Brain microvascular endothelial cell (primary cell): ENCODE data around the gene STX16.

Experiments used
- DNase-seq: peaks from one replicate; pipeline ENCODE4 v3.0.0-alpha.2; 2020
- H3K27ac ChIP-seq: fragments of 250-450 bp; sonication (Bioruptor Pico); 2 replicates; pipeline ENCODE4 v1.5.1; 2020; ENCODE audit warnings: mild to moderate bottlenecking, moderate library complexity
- H3K27me3 ChIP-seq: fragments of 250-450 bp; sonication (Bioruptor Pico); replicated peaks from 2 replicates; pipeline ENCODE4 v1.5.1; 2020; ENCODE audit warnings: mild to moderate bottlenecking
- H3K36me3 ChIP-seq: fragments of 250-450 bp; sonication (Bioruptor Pico); replicated peaks from 2 replicates; pipeline ENCODE4 v1.5.1; 2020; ENCODE audit warnings: mild to moderate bottlenecking
- H3K4me3 ChIP-seq: 2 replicates; pipeline ENCODE4 v1.5.1; 2011; ENCODE audit warnings: low read depth, mild to moderate bottlenecking, control low read depth, low read length, moderate library complexity
- CTCF ChIP-seq: IDR thresholded peaks from 2 replicates; pipeline ENCODE4 v1.5.1; 2011; ENCODE audit warnings: low read depth, mild to moderate bottlenecking, moderate library complexity, low read length, control low read depth, inconsistent platforms; ENCODE audit errors: missing control alignments
- in situ Hi-C: cut with HindIII; loops from 2 replicates; pipeline ENCODE4 v1.10.0; 2017; ENCODE audit warnings: low sequenced_read_pairs, low pct_ligation_motif_present

The STX16 gene

GRCh38 chr20:58713801-58714339, 62.8 kb downstream of the STX16 start:
- no peak for DNase-seq
- in situ Hi-C loops, result no loop called here
- no peak overlapping the region for H3K27ac ChIP-seq
- H3K27me3 ChIP-seq, result no peaks in the 10 kb centered on the region
- no peaks in the 10 kb centered on the region for H3K36me3 ChIP-seq
- no peak for TF ChIP-seq CTCF
- H3K4me3 ChIP-seq, result no peak overlapping the region

- Histone ChIP-seq H3K27ac (no peak overlapping the region), H3K4me3 (no peak overlapping the region), H3K36me3 (no peaks in the 10 kb centered on the region), H3K27me3 (no peaks in the 10 kb centered on the region)
- no peak for TF ChIP-seq CTCF
- no peak for DNase-seq
- in situ Hi-C loops, result no loop called here
Measured at GRCh38 chr20:58714340-58714922, 63.3 kb downstream of the STX16 start.

- no peak for TF ChIP-seq CTCF
- no peak for DNase-seq
Measured at GRCh38 chr20:58714923-58715351, 63.9 kb downstream of the STX16 start.

GRCh38 chr20:58715391-58715800, 64.3 kb downstream of the STX16 start:
- DNase-seq, result no peak
- Histone ChIP-seq H3K36me3 (no peaks in the 10 kb centered on the region), H3K27me3 (no peaks in the 10 kb centered on the region), H3K4me3 (no peak overlapping the region), H3K27ac (no peak overlapping the region)
- in situ Hi-C loops, result no loop called here
- TF ChIP-seq CTCF, result no peak

More at GRCh38 chr20:58714923-58715351, 63.9 kb downstream of the STX16 start:
- Histone ChIP-seq H3K4me3 (no peak overlapping the region), H3K36me3 (no peaks in the 10 kb centered on the region), H3K27ac (no peak overlapping the region), H3K27me3 (no peaks in the 10 kb centered on the region)
- in situ Hi-C loops, result no loop called here

- DNase-seq, result no peak
- no peak for TF ChIP-seq CTCF
- H3K36me3 ChIP-seq, result no peaks in the 10 kb centered on the region
- in situ Hi-C loops, result no loop called here
- no peaks in the 10 kb centered on the region for H3K27me3 ChIP-seq
- no peak overlapping the region for H3K4me3 ChIP-seq
- no peak overlapping the region for H3K27ac ChIP-seq
Measured at GRCh38 chr20:58715801-58716475, 64.9 kb downstream of the STX16 start.
